OCI-LY3 (cell line): ENCODE data around the gene MED26.

Experiments
- H2AFZ ChIP-seq: fragments of 200-600, 300-600 bp; shearing (Covaris generic); 2 replicates; pipeline ENCODE4 v1.6.0; 2014; ENCODE audit warnings: antibody characterized with exemption, low read depth, low read length
- H3K27ac ChIP-seq: fragments of 200-600, 300-600 bp; sonication (generic); 2 replicates; pipeline ENCODE4 v1.5.1; 2014; ENCODE audit warnings: mild to moderate bottlenecking, low read length, moderate library complexity, mixed read lengths
- H3K27me3 ChIP-seq: fragments of 200-600, 300-600 bp; sonication (generic); 2 replicates; pipeline ENCODE4 v1.6.1; 2014; ENCODE audit warnings: low read depth, low read length, mixed read lengths
- H3K36me3 ChIP-seq: fragments of 200-600, 300-600 bp; sonication (generic); replicated peaks from 2 replicates; pipeline ENCODE3; 2014; ENCODE audit warnings: low read depth, low read length, mixed read lengths
- H3K4me1 ChIP-seq: fragments of 300-600, 200-600 bp; sonication (generic); 2 replicates; pipeline ENCODE4 v1.6.1; 2014; ENCODE audit warnings: low read length, mixed read lengths
- H3K4me2 ChIP-seq: fragments of 200-600, 300-600 bp; sonication (generic); 2 replicates; pipeline ENCODE4 v1.6.1; 2014; ENCODE audit warnings: low read length, mixed read lengths
- H3K4me3 ChIP-seq: fragments of 300-600, 200-600 bp; sonication (generic); 2 replicates; pipeline ENCODE4 v1.5.1; 2014; ENCODE audit warnings: antibody characterized with exemption, mild to moderate bottlenecking, low read length, moderate library complexity
- H3K79me2 ChIP-seq: fragments of 300-600, 200-600 bp; shearing (Covaris generic); 2 replicates; pipeline ENCODE4 v1.6.1; 2014; ENCODE audit warnings: mild to moderate bottlenecking, low read length, mixed read lengths
- H3K9ac ChIP-seq: fragments of 300-600, 200-600 bp; shearing (Covaris generic); 2 replicates; pipeline ENCODE4 v1.6.0; 2014; ENCODE audit warnings: mild to moderate bottlenecking, low read length, moderate library complexity
- H3K9me3 ChIP-seq: fragments of 200-600, 300-600 bp; shearing (Covaris generic); 2 replicates; pipeline ENCODE4 v1.6.1; 2014; ENCODE audit warnings: low read length, mixed read lengths; ENCODE audit not compliant: insufficient read depth
- H4K20me1 ChIP-seq: fragments of 200-600, 300-600 bp; sonication (generic); 2 replicates; pipeline ENCODE4 v1.6.1; 2016; ENCODE audit warnings: low read length, mixed read lengths; ENCODE audit not compliant: insufficient read depth
- CTCF ChIP-seq: fragments of 200-600, 300-600 bp; sonication (generic); IDR thresholded peaks from 2 replicates; pipeline ENCODE4 v1.5.1; 2014; ENCODE audit warnings: antibody characterized with exemption, low read length, low read depth
- EZH2phosphoT487 ChIP-seq: fragments of 200-600 bp; shearing (Covaris generic); IDR thresholded peaks from 2 replicates; pipeline ENCODE4 v1.6.1; 2018; ENCODE audit warnings: antibody characterized with exemption, mixed run types, low read depth

The MED26 gene

GRCh38 chr19:16594131-16594586 lies 33.8 kb downstream of the MED26 start:
- H3K79me2 ChIP-seq, result peaks cover 99% of the 10 kb centered on the region
- peaks cover 4% of the 10 kb centered on the region for H3K36me3 ChIP-seq
- H2AFZ ChIP-seq, result no peak overlapping the region
- H3K27ac ChIP-seq, result peak overlapping the region; percentile 39
- H3K4me2 ChIP-seq, result peak overlapping the region; percentile 72
- peaks cover 56% of the 10 kb centered on the region for H3K4me1 ChIP-seq
- peak overlapping the region; percentile 57 for H3K4me3 ChIP-seq
- no peaks in the 10 kb centered on the region for H3K27me3 ChIP-seq
- peak overlapping the region; percentile 35 for H3K9ac ChIP-seq
- H3K9me3 ChIP-seq, result no peaks in the 10 kb centered on the region
- peaks cover 74% of the 10 kb centered on the region for H4K20me1 ChIP-seq
- TF ChIP-seq CTCF, result no peak
- TF ChIP-seq EZH2phosphoT487, result no peak

GRCh38 chr19:16593181-16593580 lies 34.8 kb downstream of the MED26 start:
- no peak for TF ChIP-seq CTCF
- no peak for TF ChIP-seq EZH2phosphoT487
- Histone ChIP-seq H3K4me2 (peak overlapping the region; percentile 72), H3K9me3 (no peaks in the 10 kb centered on the region), H3K9ac (no peak overlapping the region), H3K79me2 (peaks cover 99% of the 10 kb centered on the region), H3K4me3 (no peak overlapping the region), H3K27ac (no peak overlapping the region), H4K20me1 (peaks cover 65% of the 10 kb centered on the region), H2AFZ (no peak overlapping the region), H3K27me3 (no peaks in the 10 kb centered on the region), H3K4me1 (peaks cover 64% of the 10 kb centered on the region), H3K36me3 (peaks cover 4% of the 10 kb centered on the region)

- no peak overlapping the region for H3K4me2 ChIP-seq
- H3K4me3 ChIP-seq, result no peak overlapping the region
- peaks cover 74% of the 10 kb centered on the region for H3K4me1 ChIP-seq
Observed at GRCh38 chr19:16591803-16592556, 36.0 kb downstream of the MED26 start.

More at GRCh38 chr19:16591803-16592556, 36.0 kb downstream of the MED26 start:
- Histone ChIP-seq H2AFZ (no peak overlapping the region), H3K79me2 (peaks cover 99% of the 10 kb centered on the region), H3K9me3 (no peaks in the 10 kb centered on the region), H4K20me1 (peaks cover 56% of the 10 kb centered on the region), H3K27ac (no peak overlapping the region), H3K36me3 (no peaks in the 10 kb centered on the region), H3K27me3 (no peaks in the 10 kb centered on the region), H3K9ac (no peak overlapping the region)
- TF ChIP-seq EZH2phosphoT487 (no peak), CTCF (no peak)
